Kasumi-1 (cell line): Measurements from ENCODE around the gene DCAF6.

Experiments used
- DNase-seq, 2 experiments: peaks; one replicate each; lab custom pipeline; 2025; lab: John Stamatoyannopoulos, UW

The DCAF6 gene

GRCh38 chr1:167968569-167968968 is 32.1 kb downstream of the DCAF6 start:
- DNase-seq, result no peak

DNA sequence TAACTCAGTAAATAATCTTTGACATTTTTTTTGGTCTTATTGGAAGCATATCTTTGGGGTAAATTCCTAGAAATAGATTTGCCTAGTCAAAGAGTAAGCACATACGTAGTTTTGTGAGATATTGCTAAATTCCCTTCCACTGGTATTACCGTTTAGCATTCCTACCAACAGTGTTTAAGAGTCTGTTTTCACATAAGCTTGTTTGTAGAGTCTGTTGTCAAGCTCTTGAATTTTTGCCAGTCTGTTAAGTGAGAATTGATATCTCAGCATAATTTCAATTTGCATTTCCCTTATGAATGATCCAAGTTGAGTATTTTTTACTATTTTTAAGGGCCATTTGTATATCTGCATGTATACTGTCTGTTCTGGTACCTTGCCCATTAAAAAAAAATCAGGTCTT is 37.3 kb downstream of the DCAF6 start:
- DNase-seq, result no peak

GRCh38 chr1:167974698-167975097 is 38.2 kb downstream of the DCAF6 start:
- no peak for DNase-seq

DNA sequence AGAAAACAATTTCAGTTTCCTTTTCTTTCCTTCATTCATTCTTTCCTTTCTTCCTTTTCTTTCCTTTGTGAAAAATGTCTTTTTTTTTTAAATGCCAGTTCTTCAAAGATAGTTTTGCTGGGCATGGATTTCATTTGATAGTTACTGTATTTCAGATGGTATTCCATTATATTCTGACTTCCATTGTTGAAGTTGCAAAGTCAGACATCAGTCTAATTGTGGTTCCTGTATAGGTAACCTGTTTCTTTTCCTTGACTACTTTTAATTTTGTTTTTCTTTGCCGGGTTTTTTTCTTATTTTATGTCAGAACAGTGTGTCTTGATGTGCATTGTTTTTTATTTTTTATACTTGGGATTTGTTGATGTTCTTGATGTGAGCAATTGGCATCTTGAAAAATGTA is 40.8 kb downstream of the DCAF6 start:
- no peak for DNase-seq

DNA sequence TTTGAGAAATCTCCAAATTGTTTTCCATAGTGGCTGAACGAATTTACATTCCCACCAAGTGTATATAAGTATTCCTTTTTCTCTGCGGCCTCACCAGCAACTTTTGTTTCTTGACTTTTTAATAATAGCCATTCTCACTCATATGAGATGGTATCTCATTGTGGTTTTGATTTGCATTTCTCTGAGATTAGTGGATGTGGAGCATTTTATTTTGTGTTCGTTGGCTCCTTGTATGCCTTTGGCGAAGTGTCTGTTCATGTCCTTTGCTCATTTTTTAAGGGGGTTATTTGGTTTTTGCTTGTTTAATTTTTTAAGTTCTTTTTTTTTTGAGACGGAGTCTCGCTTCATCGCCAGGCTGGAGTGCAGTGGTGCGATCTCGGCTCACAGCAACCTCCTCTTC is 45.5 kb downstream of the DCAF6 start:
- no peak for DNase-seq

- no peak for DNase-seq
These were observed 47.4 kb downstream of the DCAF6 start for GRCh38 chr1:167983797-167984420.

GRCh38 chr1:167984886-167985489 is 48.5 kb downstream of the DCAF6 start:
- no peak for DNase-seq

DNA sequence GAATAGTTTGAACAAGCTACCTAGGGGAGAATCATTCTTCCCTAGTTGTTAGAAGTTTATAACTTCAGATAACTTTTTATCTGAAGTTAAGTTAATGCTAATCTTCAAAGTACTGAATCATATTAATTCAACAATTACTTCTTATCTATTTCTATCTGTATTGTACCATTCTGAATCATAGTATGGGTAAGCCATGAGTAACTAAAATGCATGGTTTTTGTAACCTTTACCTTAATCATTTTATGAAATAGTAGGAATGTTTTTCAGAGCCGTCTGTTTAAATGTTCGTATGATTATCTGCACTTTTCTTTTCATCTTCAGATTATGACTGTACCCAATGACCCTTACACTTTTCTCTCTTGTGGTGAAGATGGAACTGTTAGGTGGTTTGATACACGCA is 50.7 kb downstream of the DCAF6 start:
- no peak for DNase-seq

DNA sequence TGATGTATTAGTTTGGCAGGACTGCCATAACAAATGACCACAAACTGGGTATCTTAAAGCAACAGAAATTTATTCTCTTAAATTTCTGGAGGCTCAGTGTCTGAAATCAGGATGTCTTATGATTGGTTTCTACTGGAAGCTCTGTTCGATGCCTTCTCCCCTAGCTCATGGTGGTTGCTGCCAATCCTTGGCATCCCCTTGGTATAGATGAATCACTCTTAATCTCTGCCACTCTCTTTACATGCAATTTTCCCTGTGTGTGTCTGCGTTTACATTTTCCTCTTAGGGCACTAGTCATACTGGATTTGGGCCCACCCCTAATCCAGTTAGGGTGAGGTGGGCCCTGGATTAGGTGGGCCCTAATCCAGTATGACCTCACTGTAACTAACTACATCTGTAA is 55.1 kb downstream of the DCAF6 start:
- no peak for DNase-seq

GRCh38 chr1:167993720-167994119 is 57.2 kb downstream of the DCAF6 start:
- DNase-seq, result no peak

DNA sequence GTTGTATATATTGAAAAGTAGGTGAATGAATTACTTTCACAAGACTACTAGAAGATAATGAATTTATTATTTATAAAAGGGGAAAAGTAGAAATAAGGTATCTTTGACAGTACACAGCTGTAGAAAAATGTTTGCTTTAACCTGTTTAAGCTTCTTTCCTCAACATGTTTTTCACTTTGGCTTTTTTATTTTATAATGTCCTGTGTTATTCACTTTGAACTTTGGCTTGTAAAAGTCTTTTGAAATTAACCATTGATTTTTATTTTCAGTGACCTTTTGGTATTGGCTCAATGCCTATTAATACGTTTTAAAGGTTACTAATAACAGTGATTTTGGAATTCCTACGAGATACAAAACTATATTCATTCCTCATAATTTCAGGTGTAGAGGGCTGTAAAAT is 58.1 kb downstream of the DCAF6 start:
- DNase-seq, result no peak

DNA sequence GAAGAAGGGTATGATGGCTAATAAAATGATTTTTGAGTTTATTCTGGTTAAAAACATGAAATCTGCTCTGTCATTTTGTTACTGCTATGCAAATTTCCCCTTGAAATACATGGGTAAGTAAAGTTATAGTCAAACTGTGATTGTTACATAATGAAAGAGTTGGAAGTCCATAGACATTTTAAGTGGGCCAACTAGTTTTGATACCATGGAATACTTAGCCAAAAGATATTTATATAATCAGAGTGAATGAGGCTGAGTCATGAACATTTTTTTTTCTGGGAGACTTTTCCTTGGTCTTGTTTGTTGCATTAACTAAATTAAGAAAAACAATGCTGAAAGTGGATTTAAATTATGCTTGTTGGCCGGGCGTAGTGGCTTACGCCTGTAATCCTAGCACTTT is 58.6 kb downstream of the DCAF6 start:
- no peak for DNase-seq

DNA sequence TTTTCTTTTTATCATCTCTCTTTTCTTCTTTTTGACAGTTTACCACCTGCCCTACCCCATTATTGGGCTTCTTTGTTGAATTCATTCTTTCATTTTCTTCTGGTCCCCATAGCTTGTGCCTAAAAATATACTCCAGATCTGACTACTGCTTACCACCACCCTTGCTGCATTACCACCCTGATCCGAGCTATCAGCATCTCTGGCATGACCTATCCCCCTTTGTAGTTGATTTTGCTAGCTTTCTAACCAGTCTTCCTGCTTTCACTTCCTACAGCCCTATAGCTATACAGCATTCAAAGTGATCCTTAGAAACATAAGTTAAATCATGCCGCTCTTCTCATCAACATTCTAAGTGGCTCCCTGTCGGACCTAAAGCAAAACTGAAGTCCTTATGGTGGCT is 59.8 kb downstream of the DCAF6 start:
- no peak for DNase-seq

GRCh38 chr1:167997037-167997575 is 60.6 kb downstream of the DCAF6 start:
- no peak for DNase-seq

DNA sequence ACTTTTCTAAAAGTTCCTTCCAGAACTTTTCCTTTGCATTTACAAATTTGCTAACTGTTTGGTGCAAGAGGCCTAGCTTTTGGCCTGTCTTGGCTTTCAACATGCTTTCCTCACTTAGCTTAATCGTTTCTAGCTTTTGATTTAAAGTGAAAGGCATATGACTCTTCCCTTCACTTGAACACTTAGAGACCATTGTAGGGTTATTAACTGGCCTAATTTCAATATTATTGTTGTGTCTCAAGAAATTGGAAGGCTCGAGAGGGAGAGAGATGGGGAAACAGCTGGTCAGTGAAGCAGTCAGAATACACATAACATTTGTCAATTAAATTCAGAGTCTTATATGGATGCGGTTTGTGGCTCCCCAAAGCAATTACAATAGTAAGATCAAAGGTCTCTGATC is 63.4 kb downstream of the DCAF6 start:
- DNase-seq, result no peak

GRCh38 chr1:168000656-168001055 is 64.2 kb downstream of the DCAF6 start:
- no peak for DNase-seq

DNA sequence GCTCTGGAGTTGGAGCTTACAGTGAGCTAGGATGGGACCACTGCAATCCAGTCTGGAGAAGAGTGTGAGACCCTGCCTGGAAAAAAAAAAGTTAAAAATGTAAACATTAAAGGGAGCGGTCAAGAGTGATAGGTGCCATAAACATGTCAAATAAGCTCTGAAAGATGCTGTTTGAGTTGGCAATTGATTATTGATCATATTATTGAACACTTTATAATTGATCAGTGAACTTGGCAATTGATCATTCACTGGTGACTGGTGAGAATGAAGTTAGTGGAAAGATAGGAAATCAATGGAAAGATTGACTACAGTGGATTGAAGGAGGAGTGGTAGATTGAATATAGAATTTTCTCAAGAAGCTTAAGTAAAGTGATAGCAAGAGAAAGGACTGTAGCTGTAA is 64.7 kb downstream of the DCAF6 start:
- no peak for DNase-seq

- DNase-seq, result no peak
These were observed 68.0 kb downstream of the DCAF6 start for GRCh38 chr1:168004531-168004930.

GRCh38 chr1:168005529-168005928 is 69.0 kb downstream of the DCAF6 start:
- no peak for DNase-seq

GRCh38 chr1:168007691-168008090 is 71.2 kb downstream of the DCAF6 start:
- no peak for DNase-seq

DNA sequence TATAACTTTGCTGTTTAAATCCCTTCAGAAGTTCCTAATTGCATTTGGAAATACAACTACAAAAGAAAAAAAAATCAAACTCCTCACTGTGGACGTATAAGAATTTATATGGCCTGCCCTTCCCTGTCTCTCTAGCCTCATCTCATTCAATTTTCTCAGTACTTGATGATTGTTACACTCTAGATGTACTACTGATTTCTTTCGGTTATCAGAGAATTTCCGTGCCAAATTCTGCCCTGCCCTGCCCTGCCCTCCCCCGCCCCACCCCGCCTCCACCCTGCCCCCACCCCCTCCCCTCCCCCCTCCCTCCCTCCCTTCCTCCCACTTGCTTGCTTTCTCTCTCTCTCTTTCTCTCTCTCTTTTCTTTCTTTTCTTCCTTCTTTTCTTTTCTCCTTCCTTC is 72.1 kb downstream of the DCAF6 start:
- no peak for DNase-seq

DNA sequence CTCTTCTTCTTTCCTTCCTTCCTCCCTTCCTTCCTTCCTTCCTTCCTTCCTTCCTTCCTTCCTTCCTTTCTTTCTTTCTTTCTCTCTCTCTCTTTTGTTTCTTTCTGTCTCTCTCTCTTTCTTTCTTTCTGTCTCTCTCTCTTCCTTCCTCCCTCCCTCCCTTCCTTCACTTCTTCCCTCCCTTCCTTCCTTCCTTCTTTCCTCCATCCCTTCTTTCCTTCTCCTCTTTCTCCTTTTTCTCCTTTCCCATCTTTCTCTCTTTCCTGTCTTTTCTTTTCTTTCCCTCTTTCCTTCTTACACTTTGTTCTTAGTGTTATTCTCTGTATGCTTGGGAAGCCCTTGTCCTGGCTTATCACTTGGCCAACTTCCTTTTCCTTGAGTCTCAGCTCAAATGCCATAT is 72.8 kb downstream of the DCAF6 start:
- DNase-seq, result no peak

DNA sequence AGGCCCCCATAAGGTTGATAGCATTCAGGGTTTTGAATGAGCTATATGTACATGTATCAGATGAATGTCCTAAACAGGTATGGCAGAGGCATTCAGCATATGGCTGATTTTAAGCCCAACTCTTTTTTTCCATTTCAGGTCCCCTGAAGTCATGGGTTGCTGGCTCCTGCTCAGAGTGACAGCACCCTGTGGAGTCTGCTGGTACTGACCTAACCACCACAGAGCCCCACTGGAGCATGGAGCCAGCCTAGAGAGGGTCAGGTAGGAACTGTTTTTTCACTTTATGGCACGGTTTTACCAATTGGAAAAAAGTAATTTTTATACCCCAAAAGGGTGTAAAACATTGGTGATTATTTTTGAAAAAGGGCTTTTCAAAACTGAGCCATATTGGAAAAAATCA is 82.9 kb downstream of the DCAF6 start:
- DNase-seq, result no peak

GRCh38 chr1:168031198-168031597 is 94.7 kb downstream of the DCAF6 start:
- no peak for DNase-seq
